Skin epidermis (tissue), 12 donors: ENCODE measurements around the gene RBM15.

Experiments used
- H3K27ac ChIP-seq, 21 experiments: fragments of 200-600 bp; sonication (generic) in 11 of 21; one replicate each; pipeline ENCODE4 v1.5.0; 2020; ENCODE audit warnings: mild to moderate bottlenecking in 3 of 21, inconsistent platforms in 2 of 21, moderate library complexity in 2 of 21
- H3K4me3 ChIP-seq, 7 experiments: fragments of 200-600 bp; sonication (generic) in 2 of 7; one replicate each; pipeline ENCODE4 v1.5.0; 2020; ENCODE audit warnings: inconsistent platforms in 2 of 7, mild to moderate bottlenecking in 2 of 7, moderate library complexity in 1 of 7

The RBM15 gene

GRCh38 chr1:110319332-110320167, 19.6 kb upstream of the RBM15 start:
- Histone ChIP-seq H3K4me3 (no peak overlapping the region), H3K27ac (no peak overlapping the region)

- no peak overlapping the region for H3K4me3 ChIP-seq
- H3K27ac ChIP-seq: no peak overlapping the region
Observed at GRCh38 chr1:110320168-110320518, 19.0 kb upstream of the RBM15 start.

GRCh38 chr1:110321045-110321444, 18.1 kb upstream of the RBM15 start:
- Histone ChIP-seq H3K27ac (no peak overlapping the region), H3K4me3 (no peak overlapping the region)

- Histone ChIP-seq H3K4me3 (no peak overlapping the region), H3K27ac (no peak overlapping the region)
Observed at GRCh38 chr1:110321846-110322245, 17.3 kb upstream of the RBM15 start.

- Histone ChIP-seq H3K4me3 (no peak overlapping the region), H3K27ac (no peak overlapping the region)
Observed at GRCh38 chr1:110324667-110325066, 14.5 kb upstream of the RBM15 start.

GRCh38 chr1:110326826-110327225, 12.4 kb upstream of the RBM15 start:
- Histone ChIP-seq H3K4me3 (no peak overlapping the region), H3K27ac (no peak overlapping the region)

GRCh38 chr1:110328274-110328673, 10.9 kb upstream of the RBM15 start:
- Histone ChIP-seq H3K4me3 (no peak overlapping the region), H3K27ac (no peak overlapping the region)

- Histone ChIP-seq H3K4me3 (no peak overlapping the region), H3K27ac (no peak overlapping the region)
Observed at GRCh38 chr1:110328700-110329099, 10.5 kb upstream of the RBM15 start.

- Histone ChIP-seq H3K27ac (no peak overlapping the region), H3K4me3 (no peak overlapping the region)
Observed at GRCh38 chr1:110335265-110335664, 3.9 kb upstream of the RBM15 start.

GRCh38 chr1:110336300-110337039, 2.7 kb upstream of the RBM15 start:
- Histone ChIP-seq H3K27ac (peak overlapping the region in 1 of 21 experiments; percentile 98), H3K4me3 (no peak overlapping the region)

- Histone ChIP-seq H3K27ac (peak overlapping the region; percentile 50 to 99 (median 97)), H3K4me3 (peak overlapping the region; percentile 68 to 96 (median 89))
Observed at GRCh38 chr1:110337704-110338308, 1.4 kb upstream of the RBM15 start.

- H3K4me3 ChIP-seq: peak overlapping the region; percentile 68 to 96 (median 89)
- peak overlapping the region; percentile 50 to 99 (median 97) for H3K27ac ChIP-seq
Observed at GRCh38 chr1:110338309-110338885, 780 bp upstream of the RBM15 start.

GRCh38 chr1:110339407-110340206, 430 bp downstream of the RBM15 start:
- Histone ChIP-seq H3K4me3 (peak overlapping the region; percentile 76 to 96 (median 89)), H3K27ac (peak overlapping the region; percentile 6 to 98 (median 89))

- H3K27ac ChIP-seq: peak overlapping the region in 19 of 21 experiments; percentile 71 to 98 (median 91)
- H3K4me3 ChIP-seq: peak overlapping the region; percentile 76 to 96 (median 89)
Observed at GRCh38 chr1:110340207-110340468, 961 bp downstream of the RBM15 start.

GRCh38 chr1:110341146-110341871, 2.1 kb downstream of the RBM15 start:
- Histone ChIP-seq H3K27ac (no peak overlapping the region), H3K4me3 (no peak overlapping the region)

- Histone ChIP-seq H3K27ac (no peak overlapping the region), H3K4me3 (no peak overlapping the region)
Observed at GRCh38 chr1:110341872-110342331, 2.7 kb downstream of the RBM15 start.

- no peak overlapping the region for H3K4me3 ChIP-seq
- no peak overlapping the region for H3K27ac ChIP-seq
Observed at GRCh38 chr1:110343249-110343648, 4.1 kb downstream of the RBM15 start.

GRCh38 chr1:110344152-110344551, 5.0 kb downstream of the RBM15 start:
- Histone ChIP-seq H3K4me3 (no peak overlapping the region), H3K27ac (peak overlapping the region in 1 of 21 experiments; percentile 13)

GRCh38 chr1:110345480-110345879, 6.3 kb downstream of the RBM15 start:
- no peak overlapping the region for H3K4me3 ChIP-seq
- no peak overlapping the region for H3K27ac ChIP-seq
